OCI-LY1 (cell line): Measurements from ENCODE around the gene MED29.
A peak's percentile ranks its signal among the peaks of the same experiment; 100 is the strongest.

Source experiments
- H2AFZ ChIP-seq: fragments of 200-600 bp; sonication (generic), shearing (Covaris generic); 2 replicates; pipeline ENCODE4 v1.6.0; 2014; ENCODE audit warnings: antibody characterized with exemption, mild to moderate bottlenecking, low read length
- H3F3A ChIP-seq: fragments of 200-600 bp; sonication (generic), shearing (Covaris generic); 2 replicates; pipeline ENCODE4 v1.6.0; 2014; ENCODE audit warnings: mild to moderate bottlenecking, antibody characterized with exemption, low read length, moderate library complexity; ENCODE audit not compliant: insufficient read depth
- H3K27ac ChIP-seq: fragments of 200-600 bp; sonication (generic); 2 replicates; pipeline ENCODE4 v1.5.1; 2014; ENCODE audit warnings: low read length, mixed run types, mild to moderate bottlenecking, low read depth; ENCODE audit not compliant: poor library complexity, severe bottlenecking
- H3K27me3 ChIP-seq: fragments of 200-600 bp; sonication (generic); 2 replicates; pipeline ENCODE4 v1.6.0; 2014; ENCODE audit warnings: antibody characterized with exemption, mild to moderate bottlenecking, low read length, moderate library complexity; ENCODE audit not compliant: insufficient read depth
- H3K36me3 ChIP-seq: fragments of 200-600 bp; sonication (generic); 2 replicates; pipeline ENCODE4 v1.6.1; 2014; ENCODE audit warnings: mild to moderate bottlenecking, antibody characterized with exemption, low read length, moderate library complexity, mixed read lengths; ENCODE audit not compliant: insufficient read depth
- H3K4me1 ChIP-seq: fragments of 200-600 bp; sonication (generic); 2 replicates; pipeline ENCODE4 v1.5.1; 2014; ENCODE audit warnings: mild to moderate bottlenecking, low read length, moderate library complexity; ENCODE audit not compliant: insufficient read depth, severe bottlenecking
- H3K4me2 ChIP-seq: fragments of 200-600 bp; sonication (generic), shearing (Covaris generic); 2 replicates; pipeline ENCODE4 v1.6.1; 2014; ENCODE audit warnings: low read length
- H3K4me3 ChIP-seq: fragments of 200-600 bp; sonication (generic); 2 replicates; pipeline ENCODE4 v1.5.1; 2014; ENCODE audit warnings: low read length, low read depth, mild to moderate bottlenecking, mixed read lengths; ENCODE audit not compliant: poor library complexity, severe bottlenecking
- H3K79me2 ChIP-seq: fragments of 200-600 bp; shearing (Covaris generic); 2 replicates; pipeline ENCODE4 v1.6.1; 2016; ENCODE audit warnings: mixed run types, low read length, mixed read lengths; ENCODE audit not compliant: insufficient read depth
- H3K9ac ChIP-seq: fragments of 200-600 bp; sonication (generic), shearing (Covaris generic); 2 replicates; pipeline ENCODE4 v1.6.1; 2014; ENCODE audit warnings: mild to moderate bottlenecking, low read length, mixed read lengths
- H3K9me2 ChIP-seq: fragments of 200-600 bp; sonication (generic), shearing (Covaris generic); 2 replicates; pipeline ENCODE4 v1.6.1; 2014; ENCODE audit warnings: low read depth, mild to moderate bottlenecking, low read length, mixed read lengths
- H3K9me3 ChIP-seq: fragments of 200-600 bp; shearing (Covaris generic); 2 replicates; pipeline ENCODE4 v1.6.1; 2014; ENCODE audit warnings: low read length, mixed read lengths
- H4K20me1 ChIP-seq: fragments of 200-600 bp; sonication (generic), shearing (Covaris generic); 2 replicates; pipeline ENCODE4 v1.6.0; 2016; ENCODE audit warnings: mild to moderate bottlenecking, low read length; ENCODE audit not compliant: insufficient read depth
- EZH2 ChIP-seq: fragments of 200-600 bp; sonication (generic), shearing (Covaris generic); IDR thresholded peaks from 2 replicates; pipeline ENCODE4 v1.8.0; 2017; ENCODE audit warnings: borderline replicate concordance, mixed run types, mild to moderate bottlenecking, antibody characterized with exemption, low read length, moderate library complexity, mixed read lengths
- TF ChIP-seq, protein P1 (sequence below): fragments of 200-600 bp; sonication (generic), shearing (Covaris generic); IDR thresholded peaks from 2 replicates; pipeline ENCODE4 v1.5.1; 2017; ENCODE audit warnings: mild to moderate bottlenecking, antibody characterized with exemption, low read length, moderate library complexity, mixed read lengths

The MED29 gene

GRCh38 chr19:39411081-39411831, 20.1 kb downstream of the MED29 start:
- Histone ChIP-seq H3K36me3 (peaks cover 10% of the 10 kb centered on the region), H3K9ac (peak overlapping the region; percentile 88; the same call in 1 of the 2 replicates), H3K9me3 (no peaks in the 10 kb centered on the region), H3K4me1 (peaks cover 47% of the 10 kb centered on the region), H3K4me3 (peak overlapping the region; percentile 52), H3K27me3 (no peaks in the 10 kb centered on the region), H3K9me2 (no peaks in the 10 kb centered on the region), H3K27ac (peak overlapping the region; percentile 96), H4K20me1 (no peaks in the 10 kb centered on the region), H3K79me2 (peaks cover 6% of the 10 kb centered on the region), H3F3A (peaks cover 5% of the 10 kb centered on the region), H2AFZ (no peak overlapping the region), H3K4me2 (peak overlapping the region; percentile 81)
- TF ChIP-seq, protein P1, sequence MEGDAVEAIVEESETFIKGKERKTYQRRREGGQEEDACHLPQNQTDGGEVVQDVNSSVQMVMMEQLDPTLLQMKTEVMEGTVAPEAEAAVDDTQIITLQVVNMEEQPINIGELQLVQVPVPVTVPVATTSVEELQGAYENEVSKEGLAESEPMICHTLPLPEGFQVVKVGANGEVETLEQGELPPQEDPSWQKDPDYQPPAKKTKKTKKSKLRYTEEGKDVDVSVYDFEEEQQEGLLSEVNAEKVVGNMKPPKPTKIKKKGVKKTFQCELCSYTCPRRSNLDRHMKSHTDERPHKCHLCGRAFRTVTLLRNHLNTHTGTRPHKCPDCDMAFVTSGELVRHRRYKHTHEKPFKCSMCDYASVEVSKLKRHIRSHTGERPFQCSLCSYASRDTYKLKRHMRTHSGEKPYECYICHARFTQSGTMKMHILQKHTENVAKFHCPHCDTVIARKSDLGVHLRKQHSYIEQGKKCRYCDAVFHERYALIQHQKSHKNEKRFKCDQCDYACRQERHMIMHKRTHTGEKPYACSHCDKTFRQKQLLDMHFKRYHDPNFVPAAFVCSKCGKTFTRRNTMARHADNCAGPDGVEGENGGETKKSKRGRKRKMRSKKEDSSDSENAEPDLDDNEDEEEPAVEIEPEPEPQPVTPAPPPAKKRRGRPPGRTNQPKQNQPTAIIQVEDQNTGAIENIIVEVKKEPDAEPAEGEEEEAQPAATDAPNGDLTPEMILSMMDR = no peak
- TF ChIP-seq EZH2 = no peak

DNA sequence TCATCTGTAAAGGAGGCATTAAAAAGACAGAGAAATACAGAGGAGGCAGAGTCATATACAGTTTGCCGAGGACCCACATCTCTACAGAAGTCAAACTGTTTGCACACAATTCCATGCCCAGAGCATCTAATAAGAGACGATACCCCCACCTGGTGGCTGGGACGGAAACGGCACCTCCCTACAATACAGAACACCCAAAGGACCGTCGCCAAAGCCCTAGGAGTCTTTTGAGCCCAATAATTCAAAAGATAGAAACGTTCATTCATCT, 20.6 kb downstream of the MED29 start:
- peaks cover 10% of the 10 kb centered on the region for H3K36me3 ChIP-seq
- no peaks in the 10 kb centered on the region for H3K9me3 ChIP-seq
- H3K27ac ChIP-seq = peak overlapping the region; percentile 96
- H3K4me3 ChIP-seq = peak overlapping the region; percentile 52
- no peak overlapping the region for H2AFZ ChIP-seq
- peaks cover 6% of the 10 kb centered on the region for H3K79me2 ChIP-seq
- no peaks in the 10 kb centered on the region for H3K27me3 ChIP-seq
- no peaks in the 10 kb centered on the region for H4K20me1 ChIP-seq
- H3F3A ChIP-seq = peaks cover 5% of the 10 kb centered on the region
- H3K4me2 ChIP-seq = peak overlapping the region; percentile 81
- H3K9me2 ChIP-seq = no peaks in the 10 kb centered on the region
- no peak for TF ChIP-seq EZH2
- TF ChIP-seq, protein P1 = peak; percentile 98
- H3K4me1 ChIP-seq = peaks cover 45% of the 10 kb centered on the region
- H3K9ac ChIP-seq = peak overlapping the region; percentile 88

GRCh38 chr19:39412100-39412866, 21.1 kb downstream of the MED29 start, which contains the start of gene PLEKHG2:
PLEKHG2 (plus strand) TSS chr19:39412669; CDS start chr19:39414087, 1,418 bp downstream.
- Histone ChIP-seq H3K9ac (peak within 1 kb of the TSS; percentile 99), H3K4me1 (peaks cover 45% of the 10 kb centered on the region), H3K27me3 (no peaks in the 10 kb centered on the region), H3K9me2 (no peaks in the 10 kb centered on the region), H4K20me1 (no peaks in the 10 kb centered on the region), H3K9me3 (no peaks in the 10 kb centered on the region), H3F3A (peaks cover 5% of the 10 kb centered on the region), H2AFZ (0 out of 2 replicates have a peak within 1 kb of the TSS, but pooled peaks have one; percentile 23), H3K36me3 (peaks cover 10% of the 10 kb centered on the region), H3K79me2 (peaks cover 6% of the 10 kb centered on the region), H3K27ac (peak within 1 kb of the TSS; percentile 96), H3K4me3 (peak within 1 kb of the TSS; percentile 99), H3K4me2 (peak within 1 kb of the TSS; percentile 93)
- TF ChIP-seq EZH2 = no peak
- TF ChIP-seq, protein P1 = peak; percentile 87
